Endothelial cell of umbilical vein (primary cell): ENCODE results near the gene VMP1. TPM values are rescaled to one million over a fixed set of nuclear protein-coding genes. Genes with fewer than 3 reads are reported as not detected.

Experiments
- BruUV-seq: library from RNA; stranded (reverse); fragments of 400-500 nt; replicated peaks from 2 replicates; lab custom pipeline; 2021; lab: Mats Ljungman, UMichigan
- CTCF ChIA-PET: fragments of 300-600, 350-600 bp; sonication (Branson Sonifier 250); formaldehyde crosslinking; loops from one replicate; lab custom pipeline; 2021; ENCODE audit warnings: antibody characterized with exemption, inconsistent platforms; lab: Charles Lee
- POLR2A ChIA-PET: fragments of 300-600, 350-600 bp; sonication (Branson Sonifier 250); formaldehyde crosslinking; loops from one replicate; lab custom pipeline; 2021; ENCODE audit warnings: antibody characterized with exemption, inconsistent platforms; lab: Charles Lee
- DNase-seq: peaks from one replicate; pipeline ENCODE4 v3.0.0-alpha.2; 2011; ENCODE audit warnings: low read depth, low spot score
- FAIRE-seq: peaks from 2 replicates; lab custom pipeline; 2011; peaks lifted over from hg19 to GRCh38; lab: Jason Lieb, UNC
- H2AFZ ChIP-seq: 2 replicates; pipeline ENCODE4 v1.6.0; 2012; ENCODE audit warnings: low read depth, low read length, control low read depth, inconsistent platforms
- H3K27ac ChIP-seq: 2 replicates; pipeline ENCODE4 v1.5.1; 2011; ENCODE audit warnings: low read depth, mild to moderate bottlenecking, control low read depth, low read length, moderate library complexity; ENCODE audit not compliant: insufficient read depth
- H3K27me3 ChIP-seq, 2 experiments: 2 replicates each; pipeline versions ENCODE4 v1.6.0 to v1.6.1; 2011; ENCODE audit warnings: low read length in 2 of 2, mixed read lengths in 1 of 2; ENCODE audit not compliant: control insufficient read depth in 2 of 2, insufficient read depth in 2 of 2
- H3K36me3 ChIP-seq, 2 experiments: 2 replicates in 1 of 2; 3 replicates in 1 of 2; pipeline ENCODE4 v1.5.1; 2011; ENCODE audit warnings: low read length in 2 of 2, mild to moderate bottlenecking in 1 of 2, moderate library complexity in 1 of 2; ENCODE audit not compliant: control insufficient read depth in 2 of 2, insufficient read depth in 2 of 2; ENCODE audit errors: extremely low read depth in 1 of 2
- H3K4me1 ChIP-seq: 3 replicates; pipeline ENCODE4 v1.5.1; 2011; ENCODE audit warnings: mild to moderate bottlenecking, low read length; ENCODE audit not compliant: control insufficient read depth, insufficient read depth; ENCODE audit errors: extremely low read depth
- H3K4me2 ChIP-seq: 2 replicates; pipeline ENCODE4 v1.6.1; 2011; ENCODE audit warnings: low read length, control low read depth, mixed read lengths; ENCODE audit not compliant: insufficient read depth
- H3K4me3 ChIP-seq, 3 experiments: fragments of 200-600 bp in 1 of 3; sonication (generic), shearing (Covaris generic) in 1 of 3; replicated peaks in 1 of 3; 2 replicates each; pipeline ENCODE4 v1.5.1; 2011 to 2016; ENCODE audit warnings: control low read depth in 3 of 3, low read length in 3 of 3, mild to moderate bottlenecking in 2 of 3, inconsistent platforms in 1 of 3, low read depth in 1 of 3, moderate library complexity in 1 of 3; ENCODE audit not compliant: insufficient read depth in 1 of 3
- H3K79me2 ChIP-seq: 2 replicates; pipeline ENCODE4 v1.6.0; 2012; ENCODE audit warnings: low read length, inconsistent platforms; ENCODE audit not compliant: control insufficient read depth, insufficient read depth
- H3K9ac ChIP-seq: replicated peaks from 2 replicates; pipeline ENCODE3; 2011; ENCODE audit warnings: low read length, control low read depth; ENCODE audit not compliant: insufficient read depth; ENCODE audit errors: extremely low read depth
- H3K9me1 ChIP-seq: replicated peaks from 3 replicates; pipeline ENCODE4 v1.6.0; 2011; ENCODE audit warnings: mild to moderate bottlenecking, low read length; ENCODE audit not compliant: control insufficient read depth, insufficient read depth; ENCODE audit errors: extremely low read depth
- H3K9me3 ChIP-seq: replicated peaks from 2 replicates; pipeline ENCODE4 v1.5.1; 2012; ENCODE audit warnings: low read length, inconsistent platforms; ENCODE audit not compliant: control insufficient read depth, insufficient read depth
- H4K20me1 ChIP-seq: replicated peaks from 2 replicates; pipeline ENCODE3; 2011; ENCODE audit warnings: mild to moderate bottlenecking, low read length; ENCODE audit not compliant: control insufficient read depth, insufficient read depth; ENCODE audit errors: extremely low read depth
- CTCF ChIP-seq, 2 donors: IDR thresholded peaks; 1 replicate in 1 of 2; 2 replicates in 1 of 2; pipeline ENCODE4 v1.5.1; 2011; ENCODE audit warnings: low read length in 2 of 2, mild to moderate bottlenecking in 2 of 2, moderate library complexity in 2 of 2, control low read depth in 1 of 2, inconsistent platforms in 1 of 2, low read depth in 1 of 2; ENCODE audit not compliant: insufficient read depth in 1 of 2; ENCODE audit errors: extremely low read depth in 1 of 2
- EZH2 ChIP-seq: IDR thresholded peaks from 2 replicates; pipeline ENCODE4 v1.6.1; 2012; ENCODE audit warnings: borderline replicate concordance, low read depth, mild to moderate bottlenecking, moderate library complexity, low read length, inconsistent platforms; ENCODE audit not compliant: severe bottlenecking
- FOS ChIP-seq: IDR thresholded peaks from 2 replicates; pipeline ENCODE4 v1.6.1; 2011; ENCODE audit warnings: mild to moderate bottlenecking, low read length, moderate library complexity, borderline replicate concordance; ENCODE audit not compliant: insufficient read depth
- GATA2 ChIP-seq: IDR thresholded peaks from 2 replicates; pipeline ENCODE4 v1.7.0; 2011; ENCODE audit warnings: low read depth, mild to moderate bottlenecking, moderate library complexity, mixed read lengths, low read length; ENCODE audit not compliant: insufficient read length, insufficient read depth
- JUN ChIP-seq: IDR thresholded peaks from 2 replicates; pipeline ENCODE4 v1.6.1; 2011; ENCODE audit warnings: borderline replicate concordance, low read depth; ENCODE audit not compliant: insufficient read length, insufficient read depth
- MAX ChIP-seq: IDR thresholded peaks from 2 replicates; pipeline ENCODE4 v1.6.1; 2011; ENCODE audit not compliant: insufficient read depth, insufficient read length
- MYC ChIP-seq: IDR thresholded peaks from one replicate; pipeline ENCODE4 v1.6.1; 2011; ENCODE audit warnings: mild to moderate bottlenecking, low read depth, low read length
- POLR2A ChIP-seq: IDR thresholded peaks from 2 replicates; pipeline ENCODE4 v1.6.1; 2012; ENCODE audit warnings: low read depth, mild to moderate bottlenecking, control low read depth, low read length
- POLR2AphosphoS5 ChIP-seq: IDR thresholded peaks from 2 replicates; pipeline ENCODE4 v1.6.1; 2012; ENCODE audit warnings: low read depth, mild to moderate bottlenecking, control low read depth, low read length, moderate library complexity; ENCODE audit not compliant: insufficient read depth
- dilution Hi-C: fragments of 300-500 bp; cut with MboI; formaldehyde crosslinking; loops from one replicate; pipeline ENCODE4 v1.15.0; 2019; ENCODE audit warnings: low sequenced_read_pairs; ENCODE audit not compliant: extremely low pct_ligation_motif_present
- intact Hi-C: fragments of 100-400 bp; cut with micrococcal nuclease; formaldehyde crosslinking; loops from one replicate; pipeline ENCODE4 v1.10.0; 2022
- polyA plus RNA-seq, 4 experiments: library from polyadenylated mRNA; depleted of rRNA in 3 of 4; stranded (reverse) in 3 of 4; unstranded in 1 of 4; fragments of >200 nt; gene quantifications; 2 replicates each; pipeline versions ENCODE4 v1.2.1 to v1.2.3, GENCODE V29; 2011 to 2012; ENCODE audit warnings: missing spikeins in 1 of 4
- total RNA-seq: library from RNA; stranded (reverse); gene quantifications from 2 replicates; pipeline ENCODE4 v1.2.3, GENCODE V29; 2021

Gene VMP1
- total and polyA plus RNA-seq, 2 donors (not counting 3 experiments of a cell fraction or from before 2014, with no cell fraction given): 138 to 270 TPM

GRCh38 chr17:59756236-59756818, 48.9 kb downstream of the VMP1 start:
- H3K9me3 ChIP-seq: no peaks in the 10 kb centered on the region
- TF ChIP-seq POLR2AphosphoS5 (peak; percentile 78), FOS (peak; percentile 85), POLR2A (peak; percentile 69), MYC (no peak), MAX (no peak), CTCF (IDR thresholded peaks at IDR 0.05; ENCODE audit: extremely low read depth in 1 of 2, insufficient read depth in 1 of 2, low read depth in 1 of 2, low read length in 2 of 2) (no peak), GATA2 (peak; percentile 51), JUN (peak; percentile 86), EZH2 (no peak)
- H3K9ac ChIP-seq: peak overlapping the region; percentile 99
- BruUV-seq: no TSS peak
- no peaks in the 10 kb centered on the region for H3K27me3 ChIP-seq
- no peaks in the 10 kb centered on the region for H3K36me3 ChIP-seq
- peak overlapping the region in 1 of 3 experiments; percentile 39 for H3K4me3 ChIP-seq
- H3K4me1 ChIP-seq: peaks cover 52% of the 10 kb centered on the region
- H3K79me2 ChIP-seq: peaks cover 23% of the 10 kb centered on the region
- intact Hi-C loops (loop anchor here (1.0 kb wide), 5 partner anchors 11 to 81 kb away; no protein-coding TSS in a partner anchor), dilution Hi-C loops (no loop called here)
- ChIA-PET CTCF (interaction anchor here (5.1 kb wide), 1 partner anchor 84 kb away, joined by 110 read pairs; no protein-coding TSS in a partner anchor), POLR2A (interaction anchor here (1.5 to 4.8 kb wide), 2 partner anchors 85 to 97 kb away, joined by 3 to 224 read pairs; no protein-coding TSS in a partner anchor)
- peak overlapping the region; percentile 100 for H3K27ac ChIP-seq
- peak overlapping the region; percentile 69 for H3K4me2 ChIP-seq
- FAIRE-seq (peak; percentile 88), DNase-seq (peak; percentile 94)
- no peaks in the 10 kb centered on the region for H3K9me1 ChIP-seq
- H2AFZ ChIP-seq: no peak overlapping the region
- H4K20me1 ChIP-seq: no peaks in the 10 kb centered on the region
